ENCODE data around the gene DCLRE1A.
"Not testable (repeated sequence)": the region's sequence is repeated elsewhere in the genome, so short reads cannot be mapped to it uniquely, and the experiment has no call there.

DCLRE1A gene

GRCh38 chr10:113858541-113858940, 4.7 kb upstream of the DCLRE1A start:
- DNase-seq (ENCODE audit: low read depth in 2 of 2) = no peak

DNA sequence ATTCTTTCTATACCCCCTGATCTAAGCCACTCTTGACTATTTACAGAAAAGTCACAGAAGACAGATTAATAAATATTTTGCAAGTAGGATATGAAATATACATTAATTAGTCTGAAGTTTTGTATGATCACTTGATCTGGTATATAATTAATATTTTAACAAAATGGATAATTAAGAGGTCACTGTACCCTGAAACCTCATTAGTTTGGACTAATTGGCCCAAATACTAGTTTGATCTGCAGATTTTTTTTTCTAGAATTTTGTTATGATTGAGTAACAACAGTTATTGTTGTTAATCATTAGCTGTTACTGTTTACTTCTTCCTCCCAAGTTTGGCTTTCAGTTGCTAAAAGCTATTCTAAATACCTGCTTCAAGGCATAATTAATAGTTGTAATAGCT, 3.3 kb upstream of the DCLRE1A start:
- DNase-seq (ENCODE audit: low read depth in 2 of 2) = no peak

DNA sequence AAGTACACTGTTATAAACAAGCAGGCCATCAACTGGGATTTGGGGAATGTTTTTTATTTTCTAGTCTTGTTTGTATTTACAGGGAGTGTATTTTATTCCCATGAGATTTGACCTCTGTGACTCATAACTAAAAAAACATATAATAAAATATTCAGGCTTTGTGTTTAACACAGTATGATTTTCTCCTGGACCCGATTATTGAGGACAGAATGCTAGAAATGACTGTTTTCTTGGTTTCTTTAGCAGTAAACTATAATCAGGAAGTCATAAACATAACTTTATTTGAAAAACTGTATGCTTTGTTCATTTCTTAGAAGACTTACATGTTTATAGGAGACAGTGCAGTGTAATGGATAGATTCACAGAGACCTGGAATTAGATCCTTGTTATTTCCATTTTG, 2.7 kb upstream of the DCLRE1A start:
- DNase-seq (ENCODE audit: low read depth in 2 of 2) = no peak

DNA sequence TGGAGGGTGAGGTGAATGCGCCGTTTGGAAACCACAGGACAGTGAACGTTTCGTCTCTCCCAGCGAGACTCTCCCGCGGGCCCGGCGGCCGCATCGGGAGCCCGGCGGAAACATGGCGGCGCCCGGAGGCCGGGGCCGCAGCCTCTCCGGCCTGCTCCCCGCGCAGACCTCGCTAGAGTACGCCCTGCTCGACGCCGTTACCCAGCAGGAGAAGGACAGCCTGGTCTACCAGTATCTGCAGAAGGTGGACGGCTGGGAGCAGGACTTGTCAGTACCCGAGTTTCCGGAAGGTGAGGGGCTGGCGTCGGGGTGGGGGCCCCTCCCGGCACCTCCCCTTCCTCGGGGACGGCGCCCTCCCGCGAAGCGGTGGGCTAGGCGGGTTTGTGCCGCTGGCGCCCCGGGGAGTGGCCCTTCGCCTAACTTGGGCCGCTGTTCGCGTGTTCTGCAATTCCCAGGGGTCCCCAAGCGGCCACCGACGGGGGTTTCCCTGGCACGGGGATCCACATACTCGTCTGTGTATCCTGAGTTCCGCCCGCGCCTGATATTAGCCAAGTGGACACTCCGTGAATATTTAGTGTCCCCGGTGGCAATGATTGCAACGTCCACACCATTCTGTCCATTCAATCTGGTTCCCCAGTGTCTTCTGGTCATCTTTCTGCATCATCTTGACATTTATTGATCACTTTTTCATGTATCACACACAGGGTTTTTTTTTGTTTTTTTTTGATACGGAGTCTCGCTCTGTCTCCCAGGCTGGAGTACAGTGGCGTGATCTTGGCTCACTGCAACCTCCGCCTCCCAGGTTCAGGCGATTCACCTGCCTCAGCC, 1.1 kb upstream of the DCLRE1A start:
- peak; percentile 22 to 30 for DNase-seq (ENCODE audit: low read depth in 2 of 2)

GRCh38 chr10:113853578-113854012, 287 bp downstream of the DCLRE1A start:
- DNase-seq (ENCODE audit: low read depth in 2 of 2) = no peak

GRCh38 chr10:113849946-113850345, 3.9 kb downstream of the DCLRE1A start:
- no peak for DNase-seq (ENCODE audit: low read depth in 2 of 2)

- DNase-seq (ENCODE audit: low read depth in 2 of 2) = no peak
These were observed 4.6 kb downstream of the DCLRE1A start for GRCh38 chr10:113849140-113849803.

DNA sequence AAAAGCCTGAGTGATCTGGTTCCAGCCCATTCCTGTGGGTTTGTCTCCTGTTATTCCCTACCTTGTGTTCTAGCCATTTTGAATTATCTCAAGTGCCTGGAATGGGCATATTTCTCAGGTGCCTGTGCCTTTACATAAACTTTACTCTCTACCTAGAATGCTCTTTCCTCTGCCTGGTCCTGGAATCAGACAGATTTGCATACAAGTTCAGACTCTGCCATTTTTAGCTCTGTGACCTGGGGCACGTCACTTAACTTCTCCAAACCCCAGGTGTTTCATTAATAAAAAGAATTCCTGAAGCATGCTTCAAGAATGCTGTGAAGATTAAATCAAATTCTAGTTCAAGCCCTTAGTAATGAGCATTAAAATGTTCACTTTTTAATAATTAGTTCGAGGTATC, 7.8 kb downstream of the DCLRE1A start:
- no peak for DNase-seq (ENCODE audit: low read depth in 2 of 2)

DNA sequence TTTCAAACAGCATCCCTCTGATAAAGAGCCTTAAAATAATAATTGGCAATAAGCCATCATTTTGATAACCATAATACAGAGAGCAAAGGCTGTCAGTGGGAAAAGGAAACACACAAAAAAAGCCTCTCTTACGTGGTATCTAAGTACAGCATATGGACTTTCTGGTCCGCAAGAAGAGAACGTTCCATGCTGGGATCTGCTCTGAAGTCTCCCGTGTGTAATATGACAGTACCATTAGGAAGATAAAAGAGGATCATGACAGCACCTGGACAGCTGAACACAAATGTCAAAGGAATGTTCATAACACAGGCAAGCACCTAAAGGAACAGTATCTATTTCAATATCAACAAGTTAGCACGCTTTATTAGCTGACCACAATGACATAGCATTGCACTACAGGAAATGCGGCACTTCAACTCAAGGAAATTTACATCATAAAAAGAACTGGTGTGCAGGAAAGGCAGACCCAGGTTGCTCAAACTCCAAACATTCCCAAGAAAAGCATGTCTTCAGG, 9.9 kb downstream of the DCLRE1A start:
- DNase-seq (ENCODE audit: low read depth in 2 of 2) = no peak

- no peak for DNase-seq (ENCODE audit: low read depth in 2 of 2)
These were observed 11.7 kb downstream of the DCLRE1A start for GRCh38 chr10:113842171-113842570.

DNA sequence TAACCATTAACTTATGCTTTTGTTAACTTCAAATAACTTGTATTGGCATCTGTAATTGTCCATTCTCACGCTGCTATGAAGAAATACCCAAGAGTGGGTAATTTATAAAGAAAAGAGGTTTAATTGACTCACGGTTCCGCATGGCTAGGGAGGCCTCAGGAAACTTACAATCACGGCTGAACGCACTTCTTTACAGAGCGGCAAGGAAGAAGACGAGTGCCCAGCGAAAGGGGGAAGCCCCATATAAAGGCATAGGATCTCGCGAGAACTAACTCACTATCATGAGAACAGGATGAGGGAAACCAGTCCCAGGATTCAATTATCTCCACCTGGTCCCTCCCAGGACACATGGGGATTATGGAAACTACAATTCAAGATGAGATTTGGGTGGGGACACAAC, 25.3 kb downstream of the DCLRE1A start:
- DNase-seq (ENCODE audit: low read depth in 2 of 2) = not testable (repeated sequence)

GRCh38 chr10:113825791-113826190, 28.1 kb downstream of the DCLRE1A start:
- no peak for DNase-seq (ENCODE audit: low read depth in 2 of 2)

DNA sequence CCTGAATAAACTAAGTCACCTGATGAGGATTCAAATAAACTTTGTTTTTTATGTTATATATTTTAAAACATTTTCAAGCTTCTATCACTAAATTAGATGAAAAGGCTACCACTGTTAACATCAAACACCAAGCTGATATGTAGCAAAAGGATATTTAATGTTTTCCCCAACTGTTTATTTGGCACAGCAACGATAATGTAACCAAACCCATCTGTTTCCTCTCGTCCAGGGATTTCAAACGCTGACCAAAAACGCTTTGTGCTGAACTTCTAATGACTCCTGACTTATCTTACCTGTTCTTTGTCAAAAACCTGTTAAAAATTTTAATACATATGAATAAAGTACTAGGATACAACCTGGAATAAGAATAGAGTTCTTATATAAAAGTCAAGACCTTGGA, 30.5 kb downstream of the DCLRE1A start:
- DNase-seq (ENCODE audit: low read depth in 2 of 2) = no peak

- DNase-seq (ENCODE audit: low read depth in 2 of 2) = no peak
These were observed 31.7 kb downstream of the DCLRE1A start for GRCh38 chr10:113822174-113822573.

GRCh38 chr10:113821306-113821705, 32.6 kb downstream of the DCLRE1A start:
- not testable (repeated sequence) for DNase-seq (ENCODE audit: low read depth in 2 of 2)

GRCh38 chr10:113820507-113820906, 33.4 kb downstream of the DCLRE1A start:
- no peak for DNase-seq (ENCODE audit: low read depth in 2 of 2)

GRCh38 chr10:113819989-113820388, 33.9 kb downstream of the DCLRE1A start:
- no peak for DNase-seq (ENCODE audit: low read depth in 2 of 2)

DNA sequence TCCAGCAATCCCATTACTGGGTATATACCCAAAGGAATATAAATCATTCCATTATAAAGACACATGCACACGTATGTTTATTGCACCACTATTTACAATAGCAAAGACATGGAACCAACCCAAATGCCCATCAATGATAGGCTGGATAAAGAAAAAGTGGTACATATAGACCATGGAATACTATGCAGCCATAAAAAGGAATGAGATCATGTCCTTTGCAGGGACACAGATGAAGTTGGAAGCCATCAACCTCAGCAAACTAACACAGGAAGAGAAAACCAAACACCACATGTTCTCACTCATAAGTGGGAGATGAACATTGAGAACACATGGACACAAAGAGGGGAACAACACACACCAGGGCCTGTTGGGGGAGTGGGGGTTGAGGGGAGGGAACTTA, 39.2 kb downstream of the DCLRE1A start:
- not testable (repeated sequence) for DNase-seq (ENCODE audit: low read depth in 2 of 2)

- DNase-seq (ENCODE audit: low read depth in 2 of 2) = no peak
These were observed 45.7 kb downstream of the DCLRE1A start for GRCh38 chr10:113808168-113808567.

DNA sequence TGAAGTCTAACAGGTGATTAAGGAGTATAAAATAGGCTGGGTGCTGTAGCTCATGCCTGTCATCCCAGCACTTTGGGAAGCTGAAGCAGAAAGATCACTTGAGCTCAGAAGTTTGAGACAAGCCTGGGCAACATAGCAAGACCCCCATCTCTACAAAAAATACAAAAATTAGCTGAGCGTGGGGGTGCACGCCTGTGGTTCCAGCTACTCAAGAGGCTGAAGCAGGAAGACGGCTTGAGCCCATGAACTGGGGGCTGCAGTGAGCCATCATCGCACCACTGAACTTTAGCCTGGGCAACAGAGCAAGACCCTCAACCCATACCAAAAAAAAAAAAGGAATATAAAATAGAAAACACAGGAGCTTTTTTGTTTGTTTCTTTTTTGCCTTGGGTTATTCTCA, 47.4 kb downstream of the DCLRE1A start:
- DNase-seq (ENCODE audit: low read depth in 2 of 2) = no peak

GRCh38 chr10:113802997-113803396, 50.9 kb downstream of the DCLRE1A start:
- DNase-seq (ENCODE audit: low read depth in 2 of 2) = no peak

- DNase-seq (ENCODE audit: low read depth in 2 of 2) = no peak
These were observed 52.3 kb downstream of the DCLRE1A start for GRCh38 chr10:113801569-113801968.

GRCh38 chr10:113791691-113792090, 62.2 kb downstream of the DCLRE1A start:
- no peak for DNase-seq (ENCODE audit: low read depth in 2 of 2)

All from stimulated activated CD8-positive, alpha-beta memory T cell treated with anti-CD3 and anti-CD28 coated beads, Interleukin-2, amount 100 ng/mL, for 48 hours (primary cell).